KMS-11 (cell line): ENCODE results near the gene GRK5.

Experiments
- H2AFZ ChIP-seq: fragments of 200-600 bp; sonication (generic); 2 replicates; pipeline ENCODE4 v1.6.1; 2016; ENCODE audit warnings: antibody characterized with exemption, mixed run types, low read depth
- H3K27ac ChIP-seq: fragments of 200-600 bp; sonication (generic); 2 replicates; pipeline ENCODE4 v1.6.1; 2016; ENCODE audit warnings: mild to moderate bottlenecking, mixed run types
- H3K27me3 ChIP-seq: fragments of 200-600 bp; sonication (generic); 2 replicates; pipeline ENCODE4 v1.6.1; 2017; ENCODE audit warnings: mild to moderate bottlenecking, low read depth, mixed run types, moderate library complexity; ENCODE audit not compliant: insufficient read depth
- H3K36me3 ChIP-seq: fragments of 200-600 bp; sonication (generic); 2 replicates; pipeline ENCODE4 v1.6.1; 2017; ENCODE audit warnings: mild to moderate bottlenecking, mixed run types; ENCODE audit not compliant: insufficient read depth
- H3K4me1 ChIP-seq: fragments of 200-600 bp; sonication (generic); 2 replicates; pipeline ENCODE4 v1.6.1; 2016; ENCODE audit warnings: mild to moderate bottlenecking, low read depth, mixed run types; ENCODE audit not compliant: poor library complexity, severe bottlenecking
- H3K4me2 ChIP-seq: fragments of 200-600 bp; sonication (generic); 2 replicates; pipeline ENCODE4 v1.7.0; 2016; ENCODE audit warnings: mild to moderate bottlenecking, mixed run types
- H3K4me3 ChIP-seq: fragments of 200-600 bp; sonication (generic); IDR thresholded peaks from 2 replicates; pipeline ENCODE4 v1.6.1; 2017; ENCODE audit warnings: low read depth, low read length, mixed read lengths; ENCODE audit not compliant: insufficient read depth
- H3K79me2 ChIP-seq: fragments of 200-600 bp; sonication (generic); 2 replicates; pipeline ENCODE4 v1.6.1; 2016; ENCODE audit warnings: low read depth, mixed run types; ENCODE audit not compliant: insufficient read depth
- H3K9ac ChIP-seq: fragments of 200-600 bp; sonication (generic); 2 replicates; pipeline ENCODE4 v1.6.1; 2016; ENCODE audit warnings: mild to moderate bottlenecking, mixed run types
- H4K20me1 ChIP-seq: fragments of 200-600 bp; sonication (generic); 2 replicates; pipeline ENCODE4 v1.6.1; 2016; ENCODE audit warnings: mild to moderate bottlenecking, mixed run types; ENCODE audit not compliant: insufficient read depth
- TF ChIP-seq, protein P1 (sequence below): fragments of 200-600 bp; sonication (generic); conservative IDR thresholded peaks from 2 replicates; pipeline ENCODE4 v1.6.1; 2017; ENCODE audit warnings: low read depth, mild to moderate bottlenecking, antibody characterized with exemption, low read length, moderate library complexity, mixed read lengths

The GRK5 gene

DNA sequence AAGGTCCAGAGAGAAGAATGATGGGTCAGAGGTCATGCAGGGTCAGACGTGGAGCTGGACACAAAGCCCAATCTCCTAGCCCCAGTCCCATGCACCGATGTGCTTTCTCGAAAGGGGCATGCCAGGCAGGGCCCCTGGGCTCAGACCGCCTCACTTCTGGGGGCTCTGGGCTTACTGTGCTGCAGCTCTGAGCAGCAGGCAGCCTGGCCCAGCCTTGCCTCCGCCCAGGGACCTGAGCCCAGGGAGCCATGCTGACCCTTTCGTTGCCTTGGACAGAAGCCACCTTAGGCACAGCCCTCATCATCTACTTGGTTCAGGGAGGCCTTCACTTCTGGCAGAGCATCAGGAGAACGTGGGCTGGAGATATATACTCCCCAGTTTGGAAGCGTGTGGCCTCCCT lies 161.2 kb downstream of the GRK5 start:
- H3K4me1 ChIP-seq = peaks cover 7% of the 10 kb centered on the region
- H3K4me3 ChIP-seq = no peak overlapping the region
- H3K4me2 ChIP-seq = no peak overlapping the region

DNA sequence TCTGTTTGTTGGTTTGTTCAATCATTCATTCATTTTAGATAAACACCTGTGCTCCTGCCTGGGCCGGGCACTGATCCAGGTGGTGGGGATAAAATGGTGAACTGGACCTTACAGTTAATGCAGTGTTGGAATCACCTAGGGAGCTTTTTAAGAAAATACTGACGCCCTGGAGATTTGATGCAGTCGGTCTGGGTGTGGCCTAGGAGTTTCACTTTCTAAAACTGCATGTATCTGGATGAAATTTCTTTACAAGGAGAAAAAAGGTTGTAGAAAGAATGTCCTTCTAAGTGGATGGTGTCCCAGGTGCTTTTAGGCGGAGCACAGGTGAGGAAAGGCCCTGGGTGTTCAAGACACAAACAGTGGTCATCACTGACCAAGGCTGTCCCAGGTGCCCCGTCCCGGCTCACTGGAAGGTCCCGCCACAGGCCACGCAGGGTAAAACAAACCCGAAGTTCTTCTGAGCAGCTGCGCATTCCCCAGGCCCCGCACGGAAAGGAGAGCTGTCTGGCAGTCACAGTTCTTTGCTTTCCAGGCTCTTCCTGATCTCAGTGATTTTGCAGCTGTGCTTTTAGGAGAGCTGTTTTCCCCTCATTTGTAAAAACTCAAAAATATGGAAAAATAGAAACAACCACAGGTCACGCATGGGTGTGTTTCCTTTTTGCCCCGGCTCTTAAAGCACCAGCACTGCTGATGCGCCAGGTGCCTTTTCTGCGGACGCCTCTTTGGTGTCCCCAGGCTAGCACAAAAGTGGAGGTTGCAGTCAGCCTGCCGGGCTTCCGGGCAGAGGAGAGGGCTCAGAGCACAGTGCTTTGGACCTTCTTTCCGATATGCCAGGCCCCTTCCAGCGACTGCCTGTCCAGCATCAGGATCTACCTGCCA lies 161.9 kb downstream of the GRK5 start:
- TF ChIP-seq, protein P1, sequence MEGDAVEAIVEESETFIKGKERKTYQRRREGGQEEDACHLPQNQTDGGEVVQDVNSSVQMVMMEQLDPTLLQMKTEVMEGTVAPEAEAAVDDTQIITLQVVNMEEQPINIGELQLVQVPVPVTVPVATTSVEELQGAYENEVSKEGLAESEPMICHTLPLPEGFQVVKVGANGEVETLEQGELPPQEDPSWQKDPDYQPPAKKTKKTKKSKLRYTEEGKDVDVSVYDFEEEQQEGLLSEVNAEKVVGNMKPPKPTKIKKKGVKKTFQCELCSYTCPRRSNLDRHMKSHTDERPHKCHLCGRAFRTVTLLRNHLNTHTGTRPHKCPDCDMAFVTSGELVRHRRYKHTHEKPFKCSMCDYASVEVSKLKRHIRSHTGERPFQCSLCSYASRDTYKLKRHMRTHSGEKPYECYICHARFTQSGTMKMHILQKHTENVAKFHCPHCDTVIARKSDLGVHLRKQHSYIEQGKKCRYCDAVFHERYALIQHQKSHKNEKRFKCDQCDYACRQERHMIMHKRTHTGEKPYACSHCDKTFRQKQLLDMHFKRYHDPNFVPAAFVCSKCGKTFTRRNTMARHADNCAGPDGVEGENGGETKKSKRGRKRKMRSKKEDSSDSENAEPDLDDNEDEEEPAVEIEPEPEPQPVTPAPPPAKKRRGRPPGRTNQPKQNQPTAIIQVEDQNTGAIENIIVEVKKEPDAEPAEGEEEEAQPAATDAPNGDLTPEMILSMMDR = no peak
- Histone ChIP-seq H4K20me1 (no peaks in the 10 kb centered on the region), H3K4me2 (no peak overlapping the region), H3K27ac (no peak overlapping the region), H3K9ac (no peak overlapping the region), H3K4me3 (no peak overlapping the region), H3K27me3 (no peaks in the 10 kb centered on the region), H3K36me3 (no peaks in the 10 kb centered on the region), H3K79me2 (no peaks in the 10 kb centered on the region), H2AFZ (no peak overlapping the region), H3K4me1 (peaks cover 7% of the 10 kb centered on the region)

More for the DNA sequence above, 161.2 kb downstream of the GRK5 start:
- Histone ChIP-seq H3K27me3 (no peaks in the 10 kb centered on the region), H3K9ac (no peak overlapping the region), H3K36me3 (no peaks in the 10 kb centered on the region), H2AFZ (no peak overlapping the region), H4K20me1 (no peaks in the 10 kb centered on the region), H3K27ac (no peak overlapping the region), H3K79me2 (no peaks in the 10 kb centered on the region)
- TF ChIP-seq, protein P1 = no peak

DNA sequence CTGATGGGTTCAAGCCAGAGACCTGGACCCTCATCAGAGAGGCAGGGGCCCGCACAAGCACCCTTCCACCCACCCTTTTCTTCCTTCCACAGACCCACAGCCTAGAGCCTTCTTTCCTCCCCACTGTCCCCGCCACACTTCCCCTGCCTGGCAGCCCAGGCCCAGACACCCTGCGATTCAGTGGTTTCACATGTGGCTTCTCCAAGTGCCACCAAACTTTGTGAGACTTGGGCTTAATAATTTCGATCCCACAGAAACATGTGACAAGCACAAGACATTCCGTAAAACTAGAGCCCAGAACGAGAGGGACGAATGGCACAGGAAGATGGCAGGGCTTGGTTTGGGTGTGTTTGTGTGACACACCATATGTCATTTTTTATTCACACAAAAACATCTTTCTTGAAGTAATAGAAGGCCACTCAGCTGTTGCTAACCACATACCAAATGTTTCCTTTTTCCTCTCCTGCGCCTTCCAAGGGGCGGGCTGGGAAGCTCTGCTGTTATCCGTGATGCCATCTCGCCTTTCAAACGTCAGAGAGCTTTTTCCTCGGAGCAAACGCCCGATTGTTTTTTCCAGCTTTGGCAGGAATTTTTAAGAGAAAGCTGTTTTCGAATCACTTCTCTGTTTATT lies 162.9 kb downstream of the GRK5 start:
- Histone ChIP-seq H3K4me2 (no peak overlapping the region), H3K4me3 (no peak overlapping the region), H2AFZ (no peak overlapping the region), H3K79me2 (no peaks in the 10 kb centered on the region), H3K36me3 (no peaks in the 10 kb centered on the region), H3K27me3 (no peaks in the 10 kb centered on the region), H3K4me1 (peaks cover 7% of the 10 kb centered on the region), H3K27ac (no peak overlapping the region), H4K20me1 (no peaks in the 10 kb centered on the region), H3K9ac (no peak overlapping the region)
- TF ChIP-seq, protein P1 = no peak

DNA sequence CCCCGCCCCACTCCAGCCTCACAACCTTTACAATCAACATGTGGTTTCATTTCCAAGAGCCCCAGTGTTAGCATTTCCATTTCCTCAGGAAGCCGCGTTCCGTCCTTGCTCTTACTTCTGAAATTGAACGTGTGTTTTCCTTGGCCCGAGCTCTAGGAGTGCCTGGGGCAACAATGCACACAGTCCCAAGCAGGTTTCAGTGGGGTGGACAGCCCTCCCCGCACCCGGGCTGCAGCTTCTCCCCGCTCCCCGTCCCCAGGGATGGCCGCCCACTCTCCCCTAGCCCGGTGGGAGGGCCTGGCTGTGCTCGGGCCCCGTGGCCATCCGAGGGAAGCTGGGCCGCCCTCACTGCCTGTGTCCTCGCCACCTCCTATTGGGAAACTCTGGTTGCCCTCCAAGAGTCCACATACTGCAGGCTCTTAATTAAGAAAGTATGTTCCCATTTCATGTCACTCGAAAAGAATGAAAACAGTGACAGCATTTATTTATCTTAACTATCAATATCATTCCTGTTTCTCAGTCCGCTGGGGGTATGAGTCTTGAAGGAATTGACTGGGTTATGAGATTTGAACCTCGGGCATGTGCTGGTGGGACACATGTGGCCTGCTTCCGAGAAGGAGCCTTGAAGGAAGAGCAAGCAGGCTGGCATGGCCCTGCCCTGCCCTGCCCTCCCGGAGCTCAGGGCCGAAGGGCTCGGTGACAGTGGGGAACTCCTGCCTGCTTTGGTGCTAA lies 163.8 kb downstream of the GRK5 start:
- Histone ChIP-seq H4K20me1 (no peaks in the 10 kb centered on the region), H2AFZ (no peak overlapping the region), H3K4me1 (peaks cover 7% of the 10 kb centered on the region), H3K27me3 (no peaks in the 10 kb centered on the region), H3K36me3 (no peaks in the 10 kb centered on the region), H3K9ac (no peak overlapping the region), H3K27ac (no peak overlapping the region), H3K4me2 (no peak overlapping the region), H3K4me3 (no peak overlapping the region), H3K79me2 (no peaks in the 10 kb centered on the region)
- TF ChIP-seq, protein P1 = no peak
